Stimulated activated CD8-positive, alpha-beta memory T cell treated with anti-CD3 and anti-CD28 coated beads, Interleukin-12 subunit alpha, Interleukin-12 subunit beta, amount 100 ng/mL, for 4 hours (primary cell): ENCODE results near the gene ALDH4A1.
"Not testable (repeated sequence)": the region's sequence is repeated elsewhere in the genome, so short reads cannot be mapped to it uniquely, and the experiment has no call there.

Experiments used
- DNase-seq: peaks from one replicate; pipeline ENCODE4 v3.0.0-alpha.2; 2020; ENCODE audit warnings: low read depth

ALDH4A1 gene

GRCh38 chr1:18854331-18855025, 47.9 kb downstream of the ALDH4A1 start:
- DNase-seq = no peak

DNA sequence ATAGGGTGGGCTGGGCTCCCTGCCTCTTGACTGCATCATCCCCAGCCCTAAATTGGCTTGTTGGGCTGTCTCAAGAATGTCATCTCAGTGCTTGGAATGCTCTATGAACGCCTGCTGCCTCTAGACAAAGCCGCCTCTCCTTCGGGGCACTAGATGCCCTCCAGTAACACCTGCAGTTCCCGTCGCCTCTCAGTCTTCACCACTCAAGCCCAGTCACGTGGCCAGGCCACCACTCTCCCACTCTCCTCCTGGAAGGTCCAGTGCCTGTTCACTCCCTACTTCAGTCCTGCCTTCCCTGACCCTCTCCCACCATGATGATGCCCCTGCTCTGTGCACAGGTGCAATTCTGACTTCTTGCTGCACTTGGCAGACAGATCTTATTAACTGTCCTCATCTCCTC, 49.9 kb downstream of the ALDH4A1 start:
- no peak for DNase-seq

GRCh38 chr1:18849261-18849711, 53.1 kb downstream of the ALDH4A1 start:
- DNase-seq = no peak

- DNase-seq = not testable (repeated sequence)
These were observed 54.6 kb downstream of the ALDH4A1 start for GRCh38 chr1:18847723-18848122.

GRCh38 chr1:18840145-18840544, 62.2 kb downstream of the ALDH4A1 start:
- DNase-seq = no peak

DNA sequence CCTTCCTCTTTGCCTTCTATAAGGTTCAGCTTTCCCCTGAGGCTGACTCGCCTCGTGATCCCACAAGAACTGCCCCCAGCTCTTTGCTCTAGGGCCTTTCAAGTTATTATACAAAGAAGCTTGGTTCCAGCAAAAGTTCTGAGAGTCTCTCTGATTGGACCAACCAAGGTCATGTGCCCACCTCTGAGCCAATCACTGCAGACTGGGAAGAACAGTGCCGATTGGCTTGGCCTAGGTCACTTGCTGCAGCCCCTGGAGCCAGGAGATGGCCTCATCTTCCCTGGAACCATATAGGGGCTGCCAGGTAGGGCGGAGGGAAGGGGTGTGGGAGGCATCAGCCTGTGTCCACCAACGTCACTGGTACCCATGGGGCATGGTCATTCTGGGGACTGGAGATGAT, 65.7 kb downstream of the ALDH4A1 start:
- no peak for DNase-seq

GRCh38 chr1:18832319-18832718, 70.0 kb downstream of the ALDH4A1 start:
- DNase-seq = not testable (repeated sequence)

DNA sequence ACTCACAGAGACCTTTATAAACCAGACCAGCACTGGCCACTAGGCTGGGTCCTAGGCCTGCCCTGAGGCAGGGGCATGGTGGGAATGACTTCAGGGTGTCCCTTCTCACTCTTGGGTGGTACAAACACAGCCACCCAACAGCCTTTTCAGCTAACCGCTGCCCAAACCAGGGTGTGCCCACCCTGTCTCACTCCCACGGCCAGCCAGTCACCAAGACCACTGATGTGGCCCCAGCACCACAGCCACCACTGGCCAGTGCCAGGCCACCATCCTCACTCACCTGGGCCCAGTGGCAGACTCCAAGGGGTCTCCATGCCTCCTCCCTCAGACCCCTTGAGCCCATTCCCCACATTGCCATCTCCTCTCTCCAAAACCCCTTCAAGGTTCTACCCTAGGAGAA, 70.7 kb downstream of the ALDH4A1 start:
- DNase-seq = no peak

DNA sequence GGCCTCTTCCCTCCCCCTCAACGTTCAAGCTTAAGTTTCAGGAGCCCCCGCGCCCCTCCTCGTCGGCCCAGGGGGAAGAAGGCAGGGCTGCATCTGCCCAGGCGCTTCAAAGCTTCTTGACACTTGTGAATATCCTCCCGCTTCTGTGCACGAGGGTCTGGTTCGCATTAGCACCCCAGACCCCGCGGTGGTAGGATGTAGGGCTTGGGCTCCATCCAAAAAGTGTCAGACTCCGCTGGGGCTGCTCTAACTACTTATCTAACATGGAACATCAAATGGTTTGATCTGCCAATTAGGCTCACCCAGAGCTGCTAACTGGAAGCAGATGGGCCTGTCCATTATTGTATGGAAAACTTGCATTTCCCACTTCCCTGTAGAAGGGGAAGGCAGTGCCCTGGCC, 71.8 kb downstream of the ALDH4A1 start:
- DNase-seq = no peak

DNA sequence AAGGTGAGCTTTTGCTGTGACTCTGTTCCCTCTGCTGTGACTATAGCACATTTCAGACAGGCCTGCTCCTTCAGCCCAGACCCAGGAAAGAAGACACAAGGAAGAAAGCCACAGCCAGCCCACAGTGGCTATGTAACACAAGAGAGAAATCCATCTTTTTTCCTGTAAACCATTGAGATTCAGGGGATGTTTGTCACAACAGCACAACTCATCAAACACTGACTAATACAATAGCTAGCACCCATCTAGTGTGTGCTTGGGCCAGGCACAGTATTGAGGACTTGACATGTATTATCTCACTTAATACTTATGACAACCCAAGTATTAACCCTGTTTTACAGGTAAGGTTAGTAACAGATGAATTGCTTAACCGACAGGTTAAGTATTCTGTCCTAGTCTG, 72.7 kb downstream of the ALDH4A1 start:
- no peak for DNase-seq

DNA sequence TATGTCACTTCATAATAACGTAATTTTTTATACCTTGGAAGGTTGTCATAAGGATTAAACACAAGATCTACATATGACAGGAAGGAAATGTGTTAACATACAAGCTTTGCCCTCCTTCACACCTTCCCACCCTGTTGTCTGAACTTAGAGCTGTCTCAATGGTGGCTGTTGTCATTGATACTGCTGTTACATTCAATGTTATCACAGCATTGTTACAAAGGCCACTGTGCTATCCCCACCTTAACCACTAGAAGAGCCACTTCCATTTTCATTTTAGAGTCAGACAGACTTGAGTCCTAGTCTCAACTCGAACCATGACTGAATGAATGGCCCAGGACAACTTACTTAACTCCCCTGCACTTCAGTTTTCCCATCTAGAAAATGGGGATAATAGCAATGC, 74.1 kb downstream of the ALDH4A1 start:
- no peak for DNase-seq

DNA sequence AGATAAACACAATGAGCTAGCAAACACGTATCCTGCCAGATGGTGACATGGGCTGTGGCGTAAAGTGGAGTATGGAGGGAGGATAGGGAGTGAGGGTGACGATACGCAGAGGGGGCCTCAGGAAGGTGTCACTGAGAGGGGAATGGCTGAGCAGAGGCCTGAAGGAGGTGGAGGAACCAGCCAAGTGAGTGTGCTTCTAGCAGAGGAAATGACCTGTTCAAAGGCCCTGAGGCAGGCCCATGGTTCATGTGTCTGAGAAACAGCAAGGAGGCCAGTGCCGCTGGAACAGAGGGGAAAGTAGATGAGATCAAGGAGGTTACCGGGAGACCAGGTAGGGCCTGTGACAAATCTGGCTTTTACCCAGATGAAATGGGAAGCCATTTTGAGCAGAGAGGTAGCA, 78.9 kb downstream of the ALDH4A1 start:
- DNase-seq = no peak
